Ishikawa (cell line): ENCODE data around the gene OPCML.

Source experiments
- CEBPB ChIP-seq: IDR thresholded peaks from 2 replicates; pipeline ENCODE4 v1.6.1; 2012
- CREB1 ChIP-seq: IDR thresholded peaks from 2 replicates; pipeline ENCODE4 v1.6.1; 2012; ENCODE audit warnings: low read depth
- EGR1 ChIP-seq: IDR thresholded peaks from 2 replicates; pipeline ENCODE4 v1.6.1; 2012
- EP300 ChIP-seq: IDR thresholded peaks from 2 replicates; pipeline ENCODE4 v1.6.1; 2012; ENCODE audit warnings: borderline replicate concordance
- FOXM1 ChIP-seq: IDR thresholded peaks from 2 replicates; pipeline ENCODE4 v1.6.1; 2012; ENCODE audit warnings: low read depth, borderline replicate concordance
- NFIC ChIP-seq: IDR thresholded peaks from 2 replicates; pipeline ENCODE4 v1.6.1; 2012
- RAD21 ChIP-seq: IDR thresholded peaks from 2 replicates; pipeline ENCODE4 v1.6.1; 2012; ENCODE audit warnings: low read depth
- TAF1 ChIP-seq: IDR thresholded peaks from 2 replicates; pipeline ENCODE4 v1.6.1; 2012; ENCODE audit warnings: low read depth, mild to moderate bottlenecking
- TCF12 ChIP-seq: IDR thresholded peaks from 2 replicates; pipeline ENCODE4 v1.6.1; 2012; ENCODE audit warnings: low read depth
- TEAD4 ChIP-seq: IDR thresholded peaks from 2 replicates; pipeline ENCODE4 v1.6.1; 2012
- USF1 ChIP-seq: IDR thresholded peaks from 2 replicates; pipeline ENCODE4 v1.6.1; 2012
- YY1 ChIP-seq: IDR thresholded peaks from 2 replicates; pipeline ENCODE4 v1.6.1; 2012; ENCODE audit warnings: low read depth
- ZBTB7A ChIP-seq: IDR thresholded peaks from 2 replicates; pipeline ENCODE4 v1.6.1; 2012; ENCODE audit warnings: low read depth
- TF ChIP-seq, protein P1 (sequence below): IDR thresholded peaks from 2 replicates; pipeline ENCODE4 v1.6.1; 2012
- TF ChIP-seq, protein P2 (sequence below): IDR thresholded peaks from 2 replicates; pipeline ENCODE4 v1.6.1; 2012; ENCODE audit warnings: low read depth, mild to moderate bottlenecking

OPCML gene

GRCh38 chr11:132777067-132777975 is 755.0 kb downstream of the OPCML start:
- no peak for TF ChIP-seq ZBTB7A
- TF ChIP-seq, protein P1, sequence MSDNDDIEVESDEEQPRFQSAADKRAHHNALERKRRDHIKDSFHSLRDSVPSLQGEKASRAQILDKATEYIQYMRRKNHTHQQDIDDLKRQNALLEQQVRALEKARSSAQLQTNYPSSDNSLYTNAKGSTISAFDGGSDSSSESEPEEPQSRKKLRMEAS: no peak
- TF ChIP-seq CEBPB: no peak
- no peak for TF ChIP-seq YY1
- TF ChIP-seq RAD21: no peak
- TF ChIP-seq FOXM1: no peak

DNA sequence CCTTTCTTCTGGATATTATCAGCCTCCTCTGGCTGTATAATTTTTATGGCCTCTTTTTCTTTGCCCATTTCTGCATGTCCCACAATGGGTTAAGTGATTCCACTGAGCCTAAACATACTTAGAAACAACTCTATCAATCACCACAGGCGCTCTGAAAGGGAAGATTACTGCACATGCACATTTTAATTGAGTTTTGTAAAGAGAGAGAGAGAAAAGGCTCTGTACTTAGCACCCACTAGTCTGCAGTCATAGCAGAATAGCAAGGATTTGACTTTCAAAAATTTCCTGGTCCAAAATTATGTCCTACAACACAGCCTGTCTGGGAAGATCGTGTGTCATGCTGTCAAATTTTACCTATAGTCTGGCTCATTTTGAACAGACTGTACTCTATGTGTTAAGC is 758.5 kb downstream of the OPCML start:
- TF ChIP-seq FOXM1 (no peak), RAD21 (no peak), ZBTB7A (no peak), NFIC (no peak), TEAD4 (no peak), CEBPB (no peak), CREB1 (no peak), TAF1 (no peak), TCF12 (no peak), USF1 (no peak), YY1 (no peak), EGR1 (no peak), EP300 (no peak)
- TF ChIP-seq, protein P1: no peak
- TF ChIP-seq, protein P2, sequence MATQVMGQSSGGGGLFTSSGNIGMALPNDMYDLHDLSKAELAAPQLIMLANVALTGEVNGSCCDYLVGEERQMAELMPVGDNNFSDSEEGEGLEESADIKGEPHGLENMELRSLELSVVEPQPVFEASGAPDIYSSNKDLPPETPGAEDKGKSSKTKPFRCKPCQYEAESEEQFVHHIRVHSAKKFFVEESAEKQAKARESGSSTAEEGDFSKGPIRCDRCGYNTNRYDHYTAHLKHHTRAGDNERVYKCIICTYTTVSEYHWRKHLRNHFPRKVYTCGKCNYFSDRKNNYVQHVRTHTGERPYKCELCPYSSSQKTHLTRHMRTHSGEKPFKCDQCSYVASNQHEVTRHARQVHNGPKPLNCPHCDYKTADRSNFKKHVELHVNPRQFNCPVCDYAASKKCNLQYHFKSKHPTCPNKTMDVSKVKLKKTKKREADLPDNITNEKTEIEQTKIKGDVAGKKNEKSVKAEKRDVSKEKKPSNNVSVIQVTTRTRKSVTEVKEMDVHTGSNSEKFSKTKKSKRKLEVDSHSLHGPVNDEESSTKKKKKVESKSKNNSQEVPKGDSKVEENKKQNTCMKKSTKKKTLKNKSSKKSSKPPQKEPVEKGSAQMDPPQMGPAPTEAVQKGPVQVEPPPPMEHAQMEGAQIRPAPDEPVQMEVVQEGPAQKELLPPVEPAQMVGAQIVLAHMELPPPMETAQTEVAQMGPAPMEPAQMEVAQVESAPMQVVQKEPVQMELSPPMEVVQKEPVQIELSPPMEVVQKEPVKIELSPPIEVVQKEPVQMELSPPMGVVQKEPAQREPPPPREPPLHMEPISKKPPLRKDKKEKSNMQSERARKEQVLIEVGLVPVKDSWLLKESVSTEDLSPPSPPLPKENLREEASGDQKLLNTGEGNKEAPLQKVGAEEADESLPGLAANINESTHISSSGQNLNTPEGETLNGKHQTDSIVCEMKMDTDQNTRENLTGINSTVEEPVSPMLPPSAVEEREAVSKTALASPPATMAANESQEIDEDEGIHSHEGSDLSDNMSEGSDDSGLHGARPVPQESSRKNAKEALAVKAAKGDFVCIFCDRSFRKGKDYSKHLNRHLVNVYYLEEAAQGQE: no peak

DNA sequence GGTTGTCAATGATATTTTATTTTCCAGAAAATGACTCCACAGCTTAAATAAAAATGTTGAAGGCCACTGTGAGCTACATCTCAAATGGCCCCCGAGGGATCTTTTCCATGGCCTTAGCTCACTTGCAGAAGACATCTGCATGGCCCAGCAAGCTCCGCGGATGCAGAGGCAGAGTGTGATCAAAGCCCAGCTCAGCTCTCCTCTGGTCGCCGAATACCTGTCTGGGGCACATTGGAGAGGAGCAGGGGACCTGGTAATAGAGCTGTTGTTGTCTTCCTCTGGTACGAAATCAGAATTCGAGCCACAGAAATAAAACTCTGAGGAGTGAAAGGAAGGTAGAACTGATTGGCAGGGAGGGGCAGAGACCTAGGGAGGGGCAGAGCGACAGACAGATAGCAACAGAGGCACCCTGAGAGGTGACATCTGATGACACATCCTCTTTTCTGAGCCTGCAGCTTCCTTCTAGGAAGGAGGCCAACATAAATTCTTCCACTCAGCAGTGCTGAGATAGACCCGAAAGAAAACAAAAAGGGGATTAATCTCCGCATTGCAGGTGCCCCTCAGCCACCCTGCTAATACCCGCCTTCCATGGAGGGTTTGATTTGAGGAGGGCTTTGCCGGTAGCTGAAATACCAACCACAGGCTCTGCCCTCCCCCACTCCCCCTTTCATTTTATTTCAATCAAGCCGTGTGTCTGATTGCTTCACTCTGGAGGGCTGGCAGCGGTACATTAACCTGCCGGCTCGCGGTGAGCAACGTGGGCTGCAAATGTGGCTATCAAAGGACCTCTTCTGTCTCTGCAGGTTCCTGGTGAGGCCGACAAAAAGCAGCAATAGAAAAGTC is 759.4 kb downstream of the OPCML start:
- TF ChIP-seq FOXM1 (no peak), TCF12 (no peak), CREB1 (no peak), ZBTB7A (no peak), YY1 (no peak), EP300 (no peak), NFIC (no peak), EGR1 (no peak), CEBPB (no peak), TEAD4 (no peak), USF1 (no peak), RAD21 (no peak), TAF1 (no peak)
- TF ChIP-seq, protein P2: no peak
- TF ChIP-seq, protein P1: no peak

DNA sequence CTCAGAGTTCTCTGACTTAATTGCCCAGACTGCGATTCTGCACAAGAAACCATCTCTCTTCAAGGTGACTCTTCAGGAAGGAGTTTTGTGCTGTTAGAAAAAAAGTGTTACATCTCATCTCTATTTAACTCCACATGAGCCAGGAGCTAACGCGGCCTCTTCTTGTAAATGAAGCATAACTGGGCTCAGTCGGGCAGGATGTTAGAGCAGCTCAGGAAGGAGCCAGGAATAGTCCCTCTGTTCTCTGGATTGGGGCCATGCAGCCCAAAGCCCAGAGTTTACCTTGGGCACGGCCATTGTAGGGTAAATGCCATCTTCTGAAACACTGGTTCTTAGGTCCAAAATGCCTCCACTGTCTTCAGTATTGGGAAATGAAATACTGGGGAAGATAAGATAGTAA is 760.6 kb downstream of the OPCML start:
- TF ChIP-seq NFIC: no peak
- no peak for TF ChIP-seq EP300
- TF ChIP-seq TCF12: no peak
- no peak for TF ChIP-seq USF1
- TF ChIP-seq CEBPB: no peak
